ENCODE data around the gene SASH1.

The SASH1 gene

DNA sequence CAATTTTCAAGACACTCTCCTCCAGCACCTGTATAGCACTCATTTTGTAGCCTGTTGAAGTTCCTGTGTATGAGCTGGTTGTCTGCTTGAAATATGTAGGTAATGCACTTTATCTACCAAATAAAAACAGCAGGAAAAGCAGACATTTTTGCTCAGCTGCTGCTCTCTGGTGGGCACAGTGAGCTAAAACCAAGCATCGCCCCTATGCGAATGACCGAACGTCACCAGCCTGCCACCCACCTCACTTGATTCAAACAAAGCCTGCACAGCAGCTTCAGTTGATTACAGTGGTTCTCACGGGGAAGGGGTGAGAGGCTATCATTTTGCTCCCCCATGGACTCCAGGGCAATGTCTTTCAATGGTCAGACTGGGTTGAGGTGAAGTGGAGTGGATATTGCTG, 185.7 kb downstream of the SASH1 start:
- H3K9me3 ChIP-seq (ENCODE audit: control insufficient read depth, insufficient read depth, low read depth, low read length) = no peaks in the 10 kb centered on the region
- H3K36me3 ChIP-seq (ENCODE audit: control insufficient read depth in 2 of 2, insufficient read depth in 1 of 2, low read length in 2 of 2) = peaks cover 5 to 47% of the 10 kb centered on the region in 2 experiments; a peak in 2 of 3 replicates
- H3K27ac ChIP-seq (ENCODE audit: extremely low read depth, low read depth, low read length) = no peak overlapping the region
- POLR2A ChIA-PET = no interaction called here
- TF ChIP-seq ZNF654 (tag by site-specific recombination; IDR thresholded peaks at IDR 0.05; ENCODE audit: low read depth) = peak; percentile 42
- no peak for TF ChIP-seq PATZ1 (tag by site-specific recombination; IDR thresholded peaks at IDR 0.05)
- no peak for TF ChIP-seq ZNF10 (tag by site-specific recombination; IDR thresholded peaks at IDR 0.05)
- peak; percentile 27; the same call in 1 of the 2 replicates for TF ChIP-seq CTCF (tag by site-specific recombination; IDR thresholded peaks at IDR 0.05)
- TF ChIP-seq ZNF354C (tag by site-specific recombination; IDR thresholded peaks at IDR 0.05; ENCODE audit: borderline replicate concordance, low read depth) = no peak
- no peaks in the 10 kb centered on the region for H3K4me1 ChIP-seq (ENCODE audit: control insufficient read depth, insufficient read depth, low read length)
- CTCF ChIA-PET = interaction anchor here (0.6 to 1.9 kb wide), 10 partner anchors 31 to 462 kb away, joined by 3 to 15 read pairs (median 4); no protein-coding TSS in a partner anchor
- H3K4me3 ChIP-seq (ENCODE audit: low read depth, low read length) = no peak overlapping the region

DNA sequence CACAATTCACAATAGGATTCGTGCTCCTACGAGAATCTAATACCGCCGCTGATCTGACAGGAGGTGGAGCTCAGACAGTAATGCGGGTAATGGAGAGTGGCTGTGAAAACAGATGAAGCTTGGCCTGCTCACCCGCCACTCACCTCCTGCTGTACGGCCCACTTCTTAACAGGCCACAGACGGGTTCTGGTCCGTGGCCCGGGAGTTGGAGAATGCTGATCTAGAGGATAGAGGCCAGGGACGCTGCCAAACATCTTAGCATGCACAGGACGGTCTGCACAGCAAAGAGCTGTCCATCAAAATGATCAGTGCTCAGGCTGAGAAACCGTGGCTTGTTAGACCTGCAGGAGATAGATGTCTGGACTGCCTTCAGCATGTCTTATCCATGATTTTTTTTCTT, 186.4 kb downstream of the SASH1 start:
- ChIA-PET CTCF (interaction anchor here (0.6 to 1.9 kb wide), 6 partner anchors 30 to 384 kb away, joined by 3 to 15 read pairs (median 6); no protein-coding TSS in a partner anchor), POLR2A (no interaction called here)
- Histone ChIP-seq H3K4me3 (ENCODE audit: low read depth, low read length) (no peak overlapping the region), H3K36me3 (ENCODE audit: control insufficient read depth in 2 of 2, insufficient read depth in 1 of 2, low read length in 2 of 2) (peaks cover 5 to 54% of the 10 kb centered on the region in 2 experiments; a peak in 2 of 3 replicates), H3K27ac (ENCODE audit: extremely low read depth, low read depth, low read length) (no peak overlapping the region), H3K9me3 (ENCODE audit: control insufficient read depth, insufficient read depth, low read depth, low read length) (no peaks in the 10 kb centered on the region), H3K4me1 (ENCODE audit: control insufficient read depth, insufficient read depth, low read length) (no peaks in the 10 kb centered on the region)
- TF ChIP-seq ZNF335 (tag by site-specific recombination; conservative IDR thresholded peaks at IDR 0.05) (no peak), ZNF701 (tag by site-specific recombination; IDR thresholded peaks at IDR 0.05) (no peak), ZNF404 (tag by site-specific recombination; IDR thresholded peaks at IDR 0.05) (no peak), ZNF266 (tag by site-specific recombination; IDR thresholded peaks at IDR 0.05; ENCODE audit: low read depth) (no peak), TCF7L2 (IDR thresholded peaks at IDR 0.05; ENCODE audit: borderline replicate concordance, low read depth, low read length) (no peak), ZNF621 (tag by site-specific recombination; IDR thresholded peaks at IDR 0.05) (no peak), ZBTB49 (tag by site-specific recombination; IDR thresholded peaks at IDR 0.05; ENCODE audit: low read depth) (no peak), GFI1B (tag by site-specific recombination; IDR thresholded peaks at IDR 0.05) (no peak), ZNF792 (tag by site-specific recombination; IDR thresholded peaks at IDR 0.05) (no peak), ZEB2 (tag by site-specific recombination; IDR thresholded peaks at IDR 0.05) (no peak), ZIC2 (tag by site-specific recombination; IDR thresholded peaks at IDR 0.05) (no peak), ZNF660 (tag by site-specific recombination; IDR thresholded peaks at IDR 0.05) (no peak), ZNF112 (tag by site-specific recombination; IDR thresholded peaks at IDR 0.05) (no peak), ZNF843 (tag by site-specific recombination; IDR thresholded peaks at IDR 0.05) (no peak), ZSCAN16 (tag by site-specific recombination; IDR thresholded peaks at IDR 0.05) (no peak), GLIS1 (tag by site-specific recombination; IDR thresholded peaks at IDR 0.05) (no peak)

Measured in HEK293 (cell line).